Measurements from ENCODE around the gene HEPH.
"Not testable (repeated sequence)": the region's sequence is repeated elsewhere in the genome, so short reads cannot be mapped to it uniquely, and the experiment has no call there.

HEPH gene

GRCh38 chrX:66203114-66203513 lies 39.1 kb downstream of the HEPH start:
- no peak for FAIRE-seq

- no peak for FAIRE-seq
Measured at GRCh38 chrX:66221856-66222255, 57.8 kb downstream of the HEPH start.

GRCh38 chrX:66232296-66232695 lies 68.2 kb downstream of the HEPH start:
- no peak for FAIRE-seq

GRCh38 chrX:66233209-66233608 lies 69.2 kb downstream of the HEPH start:
- FAIRE-seq: no peak

GRCh38 chrX:66233904-66234303 lies 69.9 kb downstream of the HEPH start:
- not testable (repeated sequence) for FAIRE-seq

- no peak for FAIRE-seq
Measured at GRCh38 chrX:66255359-66255967, 91.4 kb downstream of the HEPH start.

- FAIRE-seq: no peak
Measured at GRCh38 chrX:66262807-66263206, 98.8 kb downstream of the HEPH start.

All from islet of Langerhans (tissue), 1 donor.